GM08714 (cell line): ENCODE results near the gene ZNF189.

Source experiments
- H3K4me3 ChIP-seq: fragments of 200-500 bp; sonication (Bioruptor generic); 2 replicates; pipeline ENCODE4 v1.5.1; 2014; ENCODE audit warnings: mild to moderate bottlenecking, low read length, inconsistent platforms
- ZNF274 ChIP-seq: IDR thresholded peaks from 2 replicates; pipeline ENCODE4 v1.6.1; 2012; ENCODE audit warnings: mild to moderate bottlenecking, low read depth, low read length

ZNF189 gene

DNA sequence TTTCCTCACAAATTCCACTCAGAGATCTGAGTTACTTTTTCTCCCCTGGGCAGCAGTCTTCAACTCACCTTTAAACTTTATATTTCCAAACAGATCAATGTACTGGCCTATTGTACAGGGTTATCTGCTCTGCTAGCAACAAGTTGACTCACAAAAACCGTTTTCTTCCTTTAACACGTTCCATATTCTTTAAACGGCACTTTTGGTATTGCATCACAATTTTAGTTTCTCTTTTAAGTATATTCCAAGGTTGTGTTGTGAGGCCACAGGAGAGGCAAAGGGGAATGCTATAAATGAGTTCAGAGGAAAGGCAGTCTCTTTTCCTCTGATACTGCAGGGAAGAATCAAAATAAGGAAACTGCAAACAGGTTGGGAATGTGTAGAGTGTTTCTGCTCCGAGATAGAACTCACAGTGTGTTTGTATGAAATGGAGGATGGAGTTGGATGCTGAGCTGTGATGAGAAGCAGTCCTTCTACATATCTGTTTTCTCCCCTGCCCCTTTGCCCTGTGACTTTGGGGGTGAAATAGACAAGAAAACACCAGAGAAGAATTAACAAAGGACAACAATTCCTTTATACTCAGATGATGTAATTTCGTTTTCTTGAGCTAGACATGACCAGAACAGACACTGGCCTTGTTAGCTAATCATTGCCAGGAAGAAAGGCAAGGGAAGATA, 46.8 kb downstream of the ZNF189 start:
- H3K4me3 ChIP-seq: no peak overlapping the region
- no peak for TF ChIP-seq ZNF274

- no peak for TF ChIP-seq ZNF274
- no peak overlapping the region for H3K4me3 ChIP-seq
These were observed 48.1 kb downstream of the ZNF189 start for GRCh38 chr9:101446732-101447131.

GRCh38 chr9:101448680-101449070, 50.0 kb downstream of the ZNF189 start:
- no peak for TF ChIP-seq ZNF274
- H3K4me3 ChIP-seq: no peak overlapping the region

- TF ChIP-seq ZNF274: no peak
These were observed 50.5 kb downstream of the ZNF189 start for GRCh38 chr9:101449071-101449721.

GRCh38 chr9:101450931-101451330, 52.3 kb downstream of the ZNF189 start:
- TF ChIP-seq ZNF274: no peak

More at GRCh38 chr9:101449071-101449721, 50.5 kb downstream of the ZNF189 start:
- H3K4me3 ChIP-seq: peak overlapping the region; percentile 49; the same call in 1 of the 2 replicates

DNA sequence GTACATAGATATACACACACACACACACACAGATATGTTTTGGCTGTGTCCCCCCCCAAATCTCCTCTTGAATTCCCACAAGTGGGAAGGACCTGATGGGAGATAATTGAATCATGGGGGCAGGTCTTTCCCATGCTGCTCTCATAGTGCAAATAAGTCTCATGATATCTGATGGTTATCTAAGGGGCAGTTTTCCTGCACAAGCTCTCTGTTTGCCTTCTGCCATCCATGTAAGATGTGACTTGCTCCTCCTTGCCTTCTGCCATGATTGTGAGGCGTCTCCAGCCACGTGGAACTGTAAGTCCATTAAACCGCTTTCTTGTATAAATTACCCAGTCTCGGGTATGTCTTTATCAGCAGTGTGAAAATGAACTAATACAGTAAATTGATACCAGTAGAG, 52.8 kb downstream of the ZNF189 start:
- no peak overlapping the region for H3K4me3 ChIP-seq
- no peak for TF ChIP-seq ZNF274

More at GRCh38 chr9:101450931-101451330, 52.3 kb downstream of the ZNF189 start:
- H3K4me3 ChIP-seq: no peak overlapping the region

DNA sequence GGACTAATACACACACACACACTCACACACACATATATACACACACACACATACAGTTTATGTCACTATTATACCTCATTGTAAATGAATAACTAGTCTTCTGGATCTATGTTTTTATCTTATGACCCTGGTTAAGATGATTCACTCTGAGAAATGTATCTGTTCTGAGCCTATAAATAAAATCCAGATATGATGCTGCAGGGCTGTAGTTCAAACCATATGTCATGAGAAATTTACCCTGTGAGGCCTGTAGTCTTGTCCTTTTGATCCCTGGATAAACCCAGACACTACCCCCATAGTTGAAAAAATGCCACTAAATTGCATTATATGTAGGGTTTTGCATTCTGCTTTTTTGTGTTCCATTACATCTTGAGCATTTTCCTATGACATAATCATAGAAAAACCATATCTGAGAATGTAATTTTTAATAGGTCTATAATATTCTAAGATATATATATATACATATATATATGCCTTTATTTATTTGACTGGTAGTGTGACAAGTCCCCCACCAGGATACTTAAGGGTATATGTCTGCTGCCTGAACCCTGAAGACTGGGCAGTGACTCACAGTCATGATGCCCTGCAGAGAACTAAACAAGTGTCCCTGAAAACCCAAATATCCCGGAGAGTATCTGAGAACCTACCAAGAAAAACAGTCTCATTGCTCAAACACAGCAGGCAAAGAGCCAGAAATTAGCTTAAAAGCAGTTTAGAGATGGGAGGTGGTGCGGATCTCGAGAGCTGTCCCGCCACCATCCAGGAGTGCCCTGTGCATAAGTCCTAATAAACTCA, 55.3 kb downstream of the ZNF189 start:
- H3K4me3 ChIP-seq: no peak overlapping the region
- TF ChIP-seq ZNF274: no peak

DNA sequence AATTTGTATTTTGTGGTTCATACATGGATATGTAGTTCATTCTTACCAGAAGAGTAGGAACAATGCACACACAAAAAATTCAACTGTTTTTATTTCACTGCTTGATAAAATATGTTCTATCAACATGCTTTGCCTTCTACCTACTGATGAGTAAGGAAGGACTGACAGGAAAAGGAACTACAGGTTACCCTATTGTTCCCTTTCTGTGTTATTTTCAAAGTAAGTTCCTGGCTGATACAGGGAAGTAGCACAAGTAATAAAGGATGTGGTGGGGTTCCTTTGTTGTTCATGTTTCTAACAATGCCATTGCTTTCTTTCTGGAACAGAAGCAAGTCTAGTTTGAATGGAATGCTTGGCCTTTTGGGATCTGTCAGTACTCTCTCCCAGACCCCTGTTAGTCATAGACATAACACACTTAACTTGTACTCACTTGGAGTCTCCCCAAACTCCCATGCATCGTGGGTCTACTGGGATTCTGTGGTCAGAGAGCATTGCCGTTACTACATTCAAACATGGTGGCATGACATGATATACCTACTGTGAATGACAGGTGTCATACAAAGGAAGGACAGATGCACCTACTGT, 57.1 kb downstream of the ZNF189 start:
- no peak for TF ChIP-seq ZNF274
- H3K4me3 ChIP-seq: no peak overlapping the region

DNA sequence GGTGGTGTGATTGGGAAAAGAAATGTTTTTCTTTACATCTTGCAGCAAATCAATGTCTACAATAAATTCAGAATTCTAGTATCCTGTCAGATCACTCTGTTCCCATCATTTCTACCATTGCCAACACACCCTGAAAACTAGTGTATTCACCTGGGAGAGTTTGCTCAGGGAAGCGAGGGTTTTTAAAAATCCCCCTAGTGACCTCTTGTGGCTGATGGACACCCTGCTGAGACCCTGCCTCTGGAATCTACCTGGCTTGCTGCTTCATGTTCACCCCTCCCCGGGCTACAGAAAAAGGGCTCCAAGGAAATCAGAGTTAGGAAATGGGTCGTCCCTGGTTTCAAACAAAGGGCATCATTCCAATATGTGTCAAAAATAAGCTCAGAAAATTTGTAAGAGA, 58.4 kb downstream of the ZNF189 start:
- no peak for TF ChIP-seq ZNF274

GRCh38 chr9:101458963-101459631, 60.4 kb downstream of the ZNF189 start:
- TF ChIP-seq ZNF274: no peak
- H3K4me3 ChIP-seq: no peak overlapping the region

More for the DNA sequence above, 58.4 kb downstream of the ZNF189 start:
- H3K4me3 ChIP-seq: no peak overlapping the region
